ENCODE measurements around the gene PTPRN2.

Gene PTPRN2

GRCh38 chr7:158016180-158017097, 571.2 kb downstream of the PTPRN2 start:
- DNase-seq, result no peak

- no peak for DNase-seq
Measured at GRCh38 chr7:158015403-158016179, 572.0 kb downstream of the PTPRN2 start.

DNA sequence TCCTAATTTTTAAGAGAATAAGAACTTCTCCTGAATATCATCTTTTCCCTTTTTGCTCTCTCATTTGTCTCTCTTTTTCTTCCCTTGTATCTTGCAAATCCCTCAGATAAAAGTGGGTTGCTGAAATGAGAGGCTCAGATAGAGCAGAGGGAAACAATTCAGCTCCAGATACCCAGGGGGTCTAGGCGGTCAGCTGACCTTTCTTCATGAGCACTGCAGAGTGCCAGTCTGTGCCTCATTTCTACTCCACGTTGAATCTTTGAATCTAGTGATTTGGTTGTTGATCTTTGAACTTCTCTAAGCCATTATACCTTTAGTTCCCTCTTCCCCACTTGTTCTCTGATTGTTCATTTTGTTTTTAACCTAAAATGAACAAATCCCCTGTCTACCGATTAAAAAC, 572.6 kb downstream of the PTPRN2 start:
- DNase-seq, result no peak

GRCh38 chr7:158013085-158013668, 574.4 kb downstream of the PTPRN2 start:
- DNase-seq, result no peak

DNA sequence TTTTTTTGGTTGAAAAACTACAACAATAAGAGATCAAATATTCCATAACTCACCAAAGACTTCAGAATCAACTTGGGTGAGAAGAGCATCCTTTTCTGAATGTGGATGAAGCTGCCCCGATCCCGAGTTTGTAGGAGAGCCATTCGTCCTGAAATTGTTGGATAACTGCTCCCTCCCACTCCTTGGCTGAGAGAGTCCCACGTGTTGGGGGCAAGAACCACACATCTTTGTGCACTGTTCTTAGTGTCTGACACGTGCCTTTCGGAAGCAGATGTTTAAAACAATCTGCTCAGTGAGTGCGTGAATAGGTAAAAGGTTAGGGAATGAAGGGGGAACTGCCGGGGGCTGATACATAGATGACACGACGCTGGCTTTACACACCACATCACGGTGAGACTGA, 575.7 kb downstream of the PTPRN2 start:
- no peak for DNase-seq

GRCh38 chr7:158010961-158011693, 576.5 kb downstream of the PTPRN2 start:
- DNase-seq, result no peak

GRCh38 chr7:158009886-158010285, 577.7 kb downstream of the PTPRN2 start:
- DNase-seq, result no peak

GRCh38 chr7:158008267-158008666, 579.4 kb downstream of the PTPRN2 start:
- DNase-seq, result no peak

DNA sequence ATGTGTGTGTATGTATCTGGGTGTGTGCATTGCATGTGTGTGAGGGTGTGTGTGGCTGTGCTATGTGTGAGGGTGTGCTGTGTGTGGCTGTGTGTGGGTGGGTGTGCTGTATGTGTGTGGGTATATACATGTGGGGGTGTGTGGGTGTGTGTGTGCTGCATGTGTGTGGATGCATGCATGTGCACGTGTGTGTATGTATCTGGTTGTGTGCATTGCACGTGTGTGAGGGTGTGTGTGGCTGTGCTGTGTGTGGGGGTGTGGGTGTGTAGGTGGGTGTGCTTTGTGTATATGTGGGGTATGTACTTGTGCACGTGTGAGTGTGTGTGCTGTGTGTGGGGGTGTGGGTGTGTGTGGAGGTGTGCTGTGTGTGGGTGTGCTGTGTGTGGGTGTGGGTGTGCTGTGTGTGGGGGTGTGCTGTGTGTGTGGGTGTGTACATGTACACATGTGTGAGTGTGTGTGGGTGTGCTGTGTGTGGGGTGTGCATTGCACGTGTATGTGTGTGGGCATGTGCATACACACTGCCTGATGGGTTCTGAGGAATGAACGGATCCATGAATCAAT, 579.8 kb downstream of the PTPRN2 start:
- DNase-seq, result no peak

DNA sequence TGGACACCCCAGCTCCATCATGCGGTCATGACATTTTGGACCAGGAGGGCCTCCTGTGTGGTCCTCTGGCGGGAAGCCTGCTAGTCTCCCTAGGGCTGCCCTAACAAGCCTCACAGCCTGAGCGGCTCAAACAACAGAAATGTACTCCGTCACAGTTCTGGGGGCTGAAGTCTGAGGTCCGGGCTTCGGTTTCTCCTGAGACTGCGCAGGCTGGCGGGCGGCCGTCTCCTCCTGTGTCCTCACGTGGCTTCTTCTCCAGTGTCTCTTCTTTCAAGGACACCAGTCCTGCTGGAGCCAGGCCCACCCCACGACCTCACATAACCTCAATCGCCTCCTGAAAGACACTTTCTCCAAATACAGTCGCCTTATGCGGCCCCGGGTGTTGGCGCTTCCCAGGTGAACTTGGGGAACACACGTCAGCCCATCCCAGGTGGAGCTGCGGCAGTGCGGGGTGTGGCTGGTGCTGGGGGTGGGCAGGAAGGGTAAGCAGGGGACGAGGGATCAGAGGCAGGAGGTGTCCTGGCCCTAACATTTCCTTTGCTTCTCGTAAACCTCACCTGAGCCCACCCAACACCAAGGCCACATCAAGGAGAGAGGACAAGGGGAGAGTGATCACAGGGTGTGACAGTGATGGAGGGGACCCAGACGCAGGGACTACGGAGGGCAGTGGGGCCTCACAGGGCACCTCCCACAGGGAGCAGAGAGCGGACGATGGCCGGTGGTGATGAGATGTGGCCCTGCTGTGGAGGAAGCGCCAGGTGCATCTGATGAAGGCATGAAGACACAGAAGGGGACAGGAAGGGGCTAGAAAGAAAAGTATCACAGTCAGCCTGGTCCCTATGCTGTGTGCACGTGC, 580.6 kb downstream of the PTPRN2 start:
- no peak for DNase-seq

DNA sequence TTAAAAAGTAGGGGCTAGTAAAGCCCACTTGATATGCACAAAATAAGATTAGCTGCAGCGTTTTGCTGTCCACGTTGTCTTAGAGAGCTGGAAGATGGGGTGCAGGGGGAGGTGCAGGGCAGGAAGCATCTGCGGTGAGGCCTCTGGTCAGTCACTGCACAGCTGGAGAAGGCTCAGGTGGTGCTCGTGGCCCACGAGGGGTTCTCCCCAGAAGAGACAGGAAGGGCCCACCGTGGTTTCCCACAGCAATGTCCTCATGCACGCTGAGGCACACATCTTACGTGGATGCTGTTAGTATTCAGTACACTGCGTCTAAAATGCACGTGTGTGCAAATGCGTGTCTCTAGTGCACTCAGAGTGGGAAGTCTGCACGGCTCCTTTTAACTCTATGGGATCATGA, 582.1 kb downstream of the PTPRN2 start:
- no peak for DNase-seq

- no peak for DNase-seq
Measured at GRCh38 chr7:158004123-158004490, 583.5 kb downstream of the PTPRN2 start.

DNA sequence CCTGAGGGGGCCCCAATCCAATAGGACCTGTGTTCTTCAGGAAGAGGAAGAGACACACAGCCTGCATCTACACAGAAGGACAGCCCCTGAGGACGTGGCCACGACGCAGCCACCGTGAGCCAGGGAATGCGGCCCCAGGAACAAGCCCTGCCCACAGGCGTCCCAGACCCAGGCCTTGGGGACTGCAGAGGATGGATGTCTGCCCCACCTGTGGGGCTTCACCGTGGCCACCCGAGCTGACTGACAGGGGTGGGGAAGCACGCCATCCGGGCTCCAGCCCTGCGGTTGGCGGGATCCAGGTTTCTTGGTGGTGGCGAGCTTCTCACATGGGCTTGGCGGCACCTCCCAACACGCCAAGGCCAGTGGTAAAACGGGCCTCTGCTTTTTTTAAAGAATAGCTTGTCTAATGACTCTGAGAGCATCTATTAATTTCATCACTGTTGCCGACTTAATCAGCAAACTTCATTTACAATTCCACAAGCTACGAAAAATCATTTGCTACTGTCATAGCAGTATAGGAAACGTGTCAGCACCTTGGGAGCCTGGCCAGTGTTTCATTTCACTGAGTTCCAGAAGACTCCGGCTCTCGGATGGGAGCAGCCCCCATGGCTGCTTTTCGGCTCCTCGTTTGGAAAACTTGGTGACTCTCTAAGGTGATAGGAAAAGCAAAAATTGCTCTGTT, 584.0 kb downstream of the PTPRN2 start:
- no peak for DNase-seq

- DNase-seq, result no peak
Measured at GRCh38 chr7:158002486-158003080, 585.0 kb downstream of the PTPRN2 start.

GRCh38 chr7:158001621-158002320, 585.9 kb downstream of the PTPRN2 start:
- DNase-seq, result no peak

DNA sequence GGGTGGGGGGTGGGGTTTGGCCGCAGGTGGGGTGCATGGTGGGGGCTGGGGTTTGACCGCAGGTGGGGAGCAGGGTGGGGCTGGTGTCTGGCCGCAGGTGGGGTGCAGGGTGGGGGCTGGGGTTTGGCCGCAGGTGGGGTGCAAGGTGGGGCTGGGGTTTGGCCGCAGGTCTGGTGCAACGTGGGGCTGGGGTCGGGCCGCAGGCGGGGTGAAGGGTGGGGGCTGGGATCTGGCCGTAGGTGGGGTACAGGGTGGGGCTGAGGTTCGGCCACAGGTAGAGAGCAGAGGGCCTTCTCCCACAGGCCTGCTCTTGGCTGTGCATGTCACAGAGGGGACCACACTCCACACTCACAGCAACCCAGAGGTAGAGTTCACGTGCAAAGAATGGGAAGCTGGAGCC, 586.6 kb downstream of the PTPRN2 start:
- DNase-seq, result no peak

DNA sequence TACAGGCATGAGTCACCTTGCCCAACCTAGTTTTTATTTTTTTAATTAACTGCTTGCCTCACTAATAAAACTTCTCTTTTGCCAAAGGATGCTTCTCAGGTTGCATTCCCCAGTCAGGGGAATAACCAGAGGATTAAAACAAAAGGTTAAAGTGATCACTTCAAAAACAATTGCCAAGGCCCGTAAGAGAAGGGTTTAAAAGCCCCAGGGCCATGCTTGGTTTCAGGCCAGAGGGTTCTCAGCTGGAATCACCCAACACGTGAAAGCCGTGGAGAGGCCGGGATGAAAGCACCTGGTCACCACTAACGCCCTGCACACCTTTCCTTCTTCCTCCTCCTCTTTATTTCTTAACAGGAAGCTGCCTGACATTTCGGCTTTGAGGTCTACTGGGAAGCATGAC, 587.5 kb downstream of the PTPRN2 start:
- DNase-seq, result no peak

DNA sequence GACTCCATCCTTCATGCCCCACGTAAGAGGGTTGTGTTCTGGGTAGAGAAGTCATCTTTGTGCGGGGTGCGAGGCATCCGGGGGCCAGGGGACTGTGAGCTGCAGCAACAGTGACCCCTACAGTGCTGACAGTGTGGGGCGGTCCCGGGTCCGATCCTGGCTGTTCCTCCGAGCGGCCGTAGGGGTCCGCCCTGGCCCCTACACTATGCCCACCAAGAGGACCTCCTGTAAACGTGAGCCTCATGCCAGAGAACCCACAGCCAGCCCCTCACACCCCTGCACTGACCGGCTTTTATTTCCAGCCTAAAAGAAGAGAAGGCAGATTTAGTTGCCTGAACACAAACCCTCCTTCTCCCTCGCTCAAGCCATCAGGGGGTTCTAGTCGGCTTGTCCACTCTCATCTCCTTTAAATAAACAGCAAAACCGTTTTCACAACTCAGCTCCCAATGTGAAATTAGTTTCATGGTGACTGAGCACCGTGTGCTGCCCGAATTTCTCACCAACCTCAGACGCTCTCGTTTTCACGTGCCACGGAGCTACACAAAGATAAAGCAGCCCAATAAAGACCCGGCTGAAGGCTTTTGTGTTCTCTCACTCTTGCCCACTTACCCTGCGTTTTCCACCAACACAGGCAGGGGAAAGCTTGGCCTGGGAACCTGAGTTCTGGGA, 588.6 kb downstream of the PTPRN2 start:
- DNase-seq, result no peak

GRCh38 chr7:157997471-157997870, 590.2 kb downstream of the PTPRN2 start:
- no peak for DNase-seq

GRCh38 chr7:157997080-157997440, 590.6 kb downstream of the PTPRN2 start:
- no peak for DNase-seq

All from Kasumi-1 (cell line).